CD4-positive, CD25-positive, alpha-beta regulatory T cell (primary cell): ENCODE results near the gene CPNE5. TPM values are rescaled to one million over a fixed set of nuclear protein-coding genes. Genes with fewer than 3 reads are reported as not detected.

Source experiments
- ATAC-seq, 2 donors: fragments of 150-1000 bp; cut with Tn5 transposase; one replicate each; pipeline ENCODE4 v1.10.0; 2021; ENCODE audit warnings: low read depth in 2 of 2, moderate number of reproducible peaks in 2 of 2, moderate library complexity in 1 of 2
- DNase-seq, 3 donors: peaks; one replicate each; pipeline versions ENCODE4 v3.0.0 to v3.0.0-alpha.2; 2012 to 2022; ENCODE audit warnings: mixed read lengths in 1 of 3
- H3K27ac ChIP-seq: one replicate; pipeline ENCODE4 v1.7.0; 2013; ENCODE audit warnings: mild to moderate bottlenecking, low read length; ENCODE audit not compliant: insufficient read depth, poor library complexity, severe bottlenecking
- H3K27me3 ChIP-seq: one replicate; pipeline ENCODE4 v1.7.0; 2013; ENCODE audit warnings: low read length; ENCODE audit not compliant: control insufficient read depth, insufficient read depth
- H3K36me3 ChIP-seq: one replicate; pipeline ENCODE4 v1.7.0; 2013; ENCODE audit warnings: mild to moderate bottlenecking, low read length, moderate library complexity; ENCODE audit not compliant: control insufficient read depth, insufficient read depth
- H3K4me1 ChIP-seq: 2 replicates; pipeline ENCODE4 v1.7.0; 2013; ENCODE audit warnings: mild to moderate bottlenecking, low read length; ENCODE audit not compliant: insufficient read depth, control insufficient read depth, poor library complexity, severe bottlenecking
- H3K4me3 ChIP-seq: one replicate; pipeline ENCODE4 v1.7.0; 2013; ENCODE audit warnings: low read depth, mild to moderate bottlenecking, low read length, moderate library complexity
- H3K9me3 ChIP-seq, 2 experiments: 1 replicate in 1 of 2; 2 replicates in 1 of 2; pipeline ENCODE4 v1.7.0; 2013; ENCODE audit warnings: low read length in 2 of 2, mild to moderate bottlenecking in 1 of 2, moderate library complexity in 1 of 2; ENCODE audit not compliant: control insufficient read depth in 2 of 2
- H3K27ac Mint-ChIP-seq, 3 donors: one replicate each; pipeline ENCODE4 v1.8.0; 2020 to 2022; ENCODE audit warnings: mild to moderate bottlenecking in 3 of 3, mixed read lengths in 3 of 3, moderate library complexity in 2 of 3
- H3K27me3 Mint-ChIP-seq: one replicate; pipeline ENCODE4 v1.8.0; 2022; ENCODE audit warnings: mild to moderate bottlenecking, mixed read lengths
- H3K36me3 Mint-ChIP-seq: one replicate; pipeline ENCODE4 v1.8.0; 2020; ENCODE audit warnings: mixed read lengths
- H3K4me1 Mint-ChIP-seq, 4 donors: one replicate each; pipeline ENCODE4 v1.8.0; 2020 to 2022; ENCODE audit warnings: mixed read lengths in 4 of 4, mild to moderate bottlenecking in 1 of 4
- H3K4me3 Mint-ChIP-seq, 4 donors: one replicate each; pipeline ENCODE4 v1.8.0; 2020 to 2022; ENCODE audit warnings: mild to moderate bottlenecking in 4 of 4, mixed read lengths in 4 of 4, moderate library complexity in 3 of 4
- H3K9me3 Mint-ChIP-seq, 7 donors: one replicate each; pipeline ENCODE4 v1.8.0; 2020 to 2022; ENCODE audit warnings: mixed read lengths in 7 of 7, mild to moderate bottlenecking in 3 of 7, moderate library complexity in 2 of 7
- polyA plus RNA-seq, 4 donors: library from polyadenylated mRNA; unstranded; fragments of 300-500 nt; fragmentation: Illumina TruSeq; gene quantifications; one replicate each; pipeline ENCODE4 v1.2.3, GENCODE V29; 2021
- total RNA-seq: library from RNA; stranded (reverse); gene quantifications from one replicate; pipeline ENCODE4 v1.2.3, GENCODE V29; 2022

CPNE5 gene
- total and polyA plus RNA-seq, 5 donors from 2014 or later, result 0.16 to 4.3 (median 0.83) TPM

DNA sequence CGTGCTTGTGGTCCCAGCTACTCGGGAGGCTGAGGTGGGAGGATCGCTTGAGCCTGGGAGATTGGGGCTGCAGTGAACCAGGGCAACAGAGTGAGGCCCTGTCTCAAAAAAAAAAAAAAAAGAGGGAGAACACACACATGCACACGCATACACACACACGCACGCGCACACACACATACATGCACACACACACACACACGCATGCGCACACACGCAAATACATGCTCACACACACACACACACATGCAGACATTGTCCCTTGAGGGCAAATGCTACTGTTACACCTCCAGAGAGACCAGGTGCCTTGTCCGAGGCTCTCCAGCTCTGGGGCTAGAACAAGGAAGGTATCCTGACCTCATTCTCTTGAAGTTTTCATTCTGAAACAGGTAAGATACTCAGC, 77.1 kb downstream of the CPNE5 start:
- ATAC-seq (no peak), DNase-seq (no peak)
- Mint-ChIP-seq H3K4me3 (no peak overlapping the region), H3K4me1 (peaks cover 8 to 27% (median 18%) of the 10 kb centered on the region in 4 donors), H3K36me3 (no peaks in the 10 kb centered on the region), H3K9me3 (no peaks in the 10 kb centered on the region), H3K27me3 (no peaks in the 10 kb centered on the region), H3K27ac (no peak overlapping the region)
- Histone ChIP-seq H3K27me3 (no peaks in the 10 kb centered on the region), H3K36me3 (no peaks in the 10 kb centered on the region), H3K27ac (no peak overlapping the region), H3K4me3 (no peak overlapping the region), H3K4me1 (peaks cover 14% of the 10 kb centered on the region), H3K9me3 (no peaks in the 10 kb centered on the region)

DNA sequence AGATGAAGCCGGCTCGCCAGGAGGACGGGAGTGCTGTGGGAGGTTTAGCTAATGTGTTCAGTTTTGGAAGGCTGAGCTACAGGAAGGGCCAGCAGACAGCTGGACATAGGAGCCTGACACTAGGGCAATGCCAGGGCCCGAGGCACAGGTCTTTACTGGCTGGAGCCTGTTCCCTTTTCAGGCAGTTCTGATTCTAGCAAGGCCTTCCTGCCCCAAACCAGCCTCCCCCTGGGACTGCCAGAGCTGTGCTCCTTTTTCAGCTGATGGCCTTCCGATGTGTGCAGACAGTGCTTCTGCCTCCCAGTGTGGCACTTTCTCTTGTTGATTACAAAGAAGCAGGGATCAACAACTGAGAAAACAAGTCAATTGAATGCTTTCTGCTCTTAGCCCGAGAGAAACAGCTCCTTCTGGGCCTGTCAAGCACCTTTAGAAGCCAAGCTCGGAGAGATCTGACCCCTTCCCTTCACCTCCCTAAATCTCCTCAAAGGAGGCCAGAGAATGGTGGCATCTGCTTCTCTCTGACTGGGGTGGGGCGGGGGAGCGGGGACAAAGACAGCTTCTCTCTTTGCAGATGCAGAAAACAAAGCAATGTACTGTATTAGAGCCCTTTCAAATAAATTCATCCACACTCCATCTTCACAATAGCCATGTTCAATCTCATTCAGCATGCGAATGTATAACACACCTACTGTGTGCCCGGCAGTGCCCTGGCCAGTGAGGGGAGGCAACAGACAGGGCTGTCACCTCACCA, 78.4 kb downstream of the CPNE5 start:
- Mint-ChIP-seq H3K27me3 (no peaks in the 10 kb centered on the region), H3K4me1 (peaks cover 11 to 33% (median 24%) of the 10 kb centered on the region in 4 donors), H3K36me3 (no peaks in the 10 kb centered on the region), H3K4me3 (no peak overlapping the region), H3K9me3 (no peaks in the 10 kb centered on the region), H3K27ac (no peak overlapping the region)
- no peak overlapping the region for H3K4me3 ChIP-seq
- DNase-seq (no peak), ATAC-seq (no peak)
- H3K36me3 ChIP-seq, result no peaks in the 10 kb centered on the region
- no peak overlapping the region for H3K27ac ChIP-seq
- H3K4me1 ChIP-seq, result peaks cover 26% of the 10 kb centered on the region
- no peaks in the 10 kb centered on the region for H3K27me3 ChIP-seq
- no peaks in the 10 kb centered on the region for H3K9me3 ChIP-seq

DNA sequence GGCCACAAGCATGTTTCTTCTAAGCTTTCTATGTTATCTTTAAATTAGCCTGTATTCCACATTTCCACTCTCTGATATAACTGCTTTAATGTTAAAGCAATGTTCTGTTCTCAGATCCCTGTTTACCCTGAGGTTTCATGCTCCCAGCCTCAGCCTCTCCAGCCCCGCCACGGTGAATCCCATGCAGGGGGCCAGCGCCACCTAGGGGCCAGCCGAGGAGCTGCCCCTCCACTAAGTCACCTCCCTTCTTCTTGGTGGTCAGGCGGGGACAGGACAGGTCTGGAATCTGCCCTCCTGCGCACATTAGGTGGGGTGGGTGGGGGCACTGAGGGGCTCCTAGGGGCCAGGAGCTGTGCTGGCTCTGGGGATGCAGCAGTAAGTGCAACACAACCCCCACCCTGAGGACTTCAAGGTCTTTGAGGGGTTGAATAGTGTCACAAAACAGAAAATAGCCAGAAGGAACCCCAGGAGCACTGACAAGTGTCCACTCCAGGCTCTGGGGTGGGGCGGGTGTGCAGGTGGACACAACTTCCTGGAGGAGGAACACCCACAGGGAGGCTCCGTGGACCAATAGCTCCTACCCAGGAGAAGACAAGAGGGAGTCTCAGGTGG, 80.0 kb downstream of the CPNE5 start:
- no peaks in the 10 kb centered on the region for H3K36me3 ChIP-seq
- ATAC-seq (peak; percentile 37 to 53), DNase-seq (peak; percentile 62 to 77 (median 66))
- no peak overlapping the region for H3K4me3 ChIP-seq
- Mint-ChIP-seq H3K4me3 (peak overlapping the region in 2 of 4 donors; percentile 48 to 62), H3K36me3 (no peaks in the 10 kb centered on the region), H3K27ac (peak overlapping the region in 2 of 3 donors; percentile 55 to 88), H3K4me1 (peaks cover 17 to 47% (median 36%) of the 10 kb centered on the region in 4 donors), H3K9me3 (no peaks in the 10 kb centered on the region), H3K27me3 (no peaks in the 10 kb centered on the region)
- H3K27ac ChIP-seq, result no peak overlapping the region
- H3K4me1 ChIP-seq, result peaks cover 39% of the 10 kb centered on the region
- no peaks in the 10 kb centered on the region for H3K9me3 ChIP-seq
- H3K27me3 ChIP-seq, result no peaks in the 10 kb centered on the region

DNA sequence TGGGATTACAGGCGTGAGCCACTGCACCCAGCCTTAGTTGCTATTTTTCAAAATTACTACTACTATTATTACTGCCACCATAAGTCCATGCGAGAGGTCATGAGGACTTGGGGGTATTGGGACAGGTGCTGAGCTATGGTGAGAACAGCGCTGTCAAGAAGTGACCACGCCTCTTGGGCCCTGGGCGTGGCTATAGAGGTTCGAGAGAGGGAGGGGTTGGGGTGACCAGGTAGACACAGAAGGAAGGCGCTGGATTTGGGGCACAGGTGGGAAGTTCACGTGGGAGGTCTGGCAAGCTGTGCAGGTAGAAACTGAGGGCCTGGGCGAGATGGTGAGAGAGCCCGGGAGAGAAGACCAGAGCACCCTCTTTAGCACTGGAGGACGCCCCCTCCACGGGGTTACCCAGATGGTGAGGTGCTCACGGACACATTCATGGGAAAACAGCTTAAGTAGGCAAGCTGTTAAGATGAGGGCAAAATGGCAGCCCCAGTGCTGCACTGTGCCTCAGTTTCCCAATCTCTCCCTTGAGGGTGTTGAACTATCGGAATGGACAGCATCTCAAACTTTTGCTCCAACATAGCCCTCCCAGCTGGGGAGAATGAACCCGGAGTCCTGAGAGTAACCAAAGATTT, 80.6 kb downstream of the CPNE5 start:
- H3K4me1 ChIP-seq, result peaks cover 44% of the 10 kb centered on the region
- Mint-ChIP-seq H3K36me3 (no peaks in the 10 kb centered on the region), H3K27me3 (no peaks in the 10 kb centered on the region), H3K9me3 (no peaks in the 10 kb centered on the region), H3K4me1 (peaks cover 17 to 51% (median 37%) of the 10 kb centered on the region in 4 donors), H3K4me3 (peak overlapping the region in 1 of 4 donors; percentile 62), H3K27ac (peak overlapping the region in 1 of 3 donors; percentile 39)
- H3K27me3 ChIP-seq, result no peaks in the 10 kb centered on the region
- no peak for DNase-seq
- no peak overlapping the region for H3K4me3 ChIP-seq
- no peaks in the 10 kb centered on the region for H3K9me3 ChIP-seq
- H3K27ac ChIP-seq, result no peak overlapping the region
- ATAC-seq, result no peak
- H3K36me3 ChIP-seq, result no peaks in the 10 kb centered on the region

DNA sequence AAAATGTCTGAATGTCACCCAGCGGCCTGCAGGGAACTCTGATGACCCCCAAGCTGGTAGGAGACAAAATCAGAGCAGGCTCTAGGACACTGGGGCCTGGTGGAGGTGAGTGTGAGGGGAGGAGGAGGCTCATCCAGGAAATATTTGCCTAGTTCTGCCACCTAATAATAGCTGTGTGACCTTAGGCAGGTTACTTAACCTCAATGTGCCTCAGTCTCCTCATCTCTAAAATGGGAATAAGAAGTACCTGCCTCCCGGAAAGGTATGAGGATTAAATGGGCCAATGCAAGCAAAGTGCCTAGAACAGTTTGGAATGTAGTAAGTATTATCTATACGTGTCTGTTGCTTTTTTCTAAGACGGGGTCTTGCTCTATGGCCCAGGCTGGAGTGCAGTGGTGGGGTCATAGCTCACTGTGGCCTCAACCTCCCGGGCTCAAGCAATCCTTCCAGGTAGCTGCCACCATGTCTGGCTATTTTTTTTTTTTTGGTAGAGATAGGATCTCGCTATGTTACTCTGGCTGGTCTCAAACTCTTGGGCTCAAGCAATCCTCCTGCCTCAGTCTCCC, 81.2 kb downstream of the CPNE5 start:
- H3K27me3 Mint-ChIP-seq, result no peaks in the 10 kb centered on the region
- H3K4me1 Mint-ChIP-seq, result peaks cover 17 to 53% (median 38%) of the 10 kb centered on the region in 4 donors
- H3K36me3 Mint-ChIP-seq, result no peaks in the 10 kb centered on the region
- Histone ChIP-seq H3K27ac (no peak overlapping the region), H3K9me3 (no peaks in the 10 kb centered on the region), H3K27me3 (no peaks in the 10 kb centered on the region), H3K4me3 (no peak overlapping the region), H3K36me3 (no peaks in the 10 kb centered on the region), H3K4me1 (peaks cover 47% of the 10 kb centered on the region)
- no peaks in the 10 kb centered on the region for H3K9me3 Mint-ChIP-seq
- no peak for ATAC-seq
- no peak for DNase-seq
- peak overlapping the region; percentile 87 to 98 (median 94) for H3K27ac Mint-ChIP-seq
- H3K4me3 Mint-ChIP-seq, result no peak overlapping the region

DNA sequence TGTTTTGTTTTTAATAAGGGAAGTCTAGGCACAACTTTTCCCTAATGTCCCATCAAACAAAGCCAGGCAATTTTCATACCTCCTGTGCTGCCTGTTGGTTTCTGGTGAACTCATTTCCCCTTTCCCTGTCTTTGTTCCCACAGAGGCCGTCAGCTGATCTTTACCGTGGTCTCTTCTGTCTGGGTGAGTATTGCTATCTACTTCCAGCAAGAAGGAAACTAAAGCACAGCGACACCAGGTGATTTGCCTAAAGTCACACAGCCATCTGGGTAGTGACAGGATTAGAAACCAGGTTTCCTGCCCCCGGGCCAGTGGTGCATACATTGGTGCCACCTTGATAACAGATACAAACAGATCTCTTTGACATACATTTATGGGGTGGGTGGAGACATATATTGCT, 82.0 kb downstream of the CPNE5 start:
- ATAC-seq, result no peak
- no peaks in the 10 kb centered on the region for H3K27me3 ChIP-seq
- DNase-seq, result peak in 1 of 3 donors; percentile 63
- Mint-ChIP-seq H3K4me1 (peaks cover 17 to 59% (median 42%) of the 10 kb centered on the region in 4 donors), H3K36me3 (no peaks in the 10 kb centered on the region), H3K27me3 (no peaks in the 10 kb centered on the region), H3K9me3 (no peaks in the 10 kb centered on the region), H3K27ac (peak overlapping the region; percentile 87 to 98 (median 94)), H3K4me3 (peak overlapping the region in 3 of 4 donors; percentile 22 to 78 (median 38))
- no peaks in the 10 kb centered on the region for H3K36me3 ChIP-seq
- H3K9me3 ChIP-seq, result no peaks in the 10 kb centered on the region
- peak overlapping the region; percentile 81 for H3K27ac ChIP-seq
- peak overlapping the region; percentile 26 for H3K4me3 ChIP-seq
- H3K4me1 ChIP-seq, result peaks cover 55% of the 10 kb centered on the region

DNA sequence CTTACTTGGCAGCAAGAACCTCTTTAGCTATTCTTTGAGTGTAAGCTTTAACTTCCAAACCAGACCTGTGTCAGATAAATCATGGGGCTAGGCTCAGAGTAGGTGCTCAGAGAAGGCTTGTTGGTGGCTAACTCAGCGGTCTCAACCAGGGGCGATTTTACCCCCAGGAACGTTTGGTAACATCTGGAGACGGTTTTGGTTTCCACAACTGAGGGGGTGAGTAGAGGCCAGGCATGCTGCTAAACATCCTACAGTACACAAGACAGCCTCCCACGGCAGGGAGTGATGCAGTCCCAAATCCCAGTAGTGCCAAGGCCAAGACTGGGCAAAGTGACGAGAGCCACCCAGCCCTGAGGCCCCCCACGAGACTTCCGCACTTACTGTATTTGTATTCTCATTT, 82.5 kb downstream of the CPNE5 start:
- Mint-ChIP-seq H3K27ac (peak overlapping the region; percentile 87 to 98 (median 94)), H3K27me3 (no peaks in the 10 kb centered on the region), H3K4me1 (peaks cover 17 to 60% (median 42%) of the 10 kb centered on the region in 4 donors), H3K36me3 (no peaks in the 10 kb centered on the region), H3K9me3 (no peaks in the 10 kb centered on the region), H3K4me3 (peak overlapping the region in 3 of 4 donors; percentile 39 to 78 (median 70))
- Histone ChIP-seq H3K4me1 (peaks cover 58% of the 10 kb centered on the region), H3K27ac (peak overlapping the region; percentile 81), H3K27me3 (no peaks in the 10 kb centered on the region), H3K36me3 (no peaks in the 10 kb centered on the region), H3K9me3 (no peaks in the 10 kb centered on the region), H3K4me3 (peak overlapping the region; percentile 26)
- DNase-seq, result no peak
- no peak for ATAC-seq
